Spleen (tissue), 11 donors: Measurements from ENCODE around the gene CHCHD3. TPM values are rescaled to one million over a fixed set of nuclear protein-coding genes. Genes with fewer than 3 reads are reported as not detected.

Experiments
- DNase-seq: peaks from one replicate; pipeline ENCODE4 v3.0.0-alpha.2; 2020
- H3K27ac ChIP-seq, 8 donors: fragments of 200-600 bp; sonication (generic) in 7 of 8; 1 replicate in 4 of 8; 2 replicates in 4 of 8; pipeline versions ENCODE4 v1.5.0 to v1.8.0; 2016 to 2021; ENCODE audit warnings: inconsistent platforms in 4 of 8, mild to moderate bottlenecking in 4 of 8, moderate library complexity in 1 of 8
- H3K27me3 ChIP-seq, 7 donors: fragments of 200-600 bp; sonication (generic) in 6 of 7; replicated peaks in 1 of 7; 1 replicate in 4 of 7; 2 replicates in 3 of 7; pipeline versions ENCODE4 v1.5.0 to v1.8.0; 2016 to 2021; ENCODE audit warnings: inconsistent platforms in 3 of 7, mild to moderate bottlenecking in 1 of 7
- H3K36me3 ChIP-seq, 6 donors: fragments of 200-600 bp; sonication (generic) in 5 of 6; 1 replicate in 4 of 6; 2 replicates in 2 of 6; pipeline versions ENCODE4 v1.5.0 to v1.8.0; 2016 to 2021; ENCODE audit warnings: inconsistent platforms in 2 of 6
- H3K4me1 ChIP-seq, 6 donors: fragments of 200-600 bp; sonication (generic) in 5 of 6; 1 replicate in 3 of 6; 2 replicates in 3 of 6; pipeline versions ENCODE4 v1.5.0 to v1.8.0; 2016 to 2021; ENCODE audit warnings: inconsistent platforms in 3 of 6
- H3K4me3 ChIP-seq, 8 donors: fragments of 200-600 bp; sonication (generic) in 7 of 8; 1 replicate in 4 of 8; 2 replicates in 4 of 8; pipeline versions ENCODE4 v1.5.0 to v1.8.0; 2016 to 2021; ENCODE audit warnings: inconsistent platforms in 4 of 8, mild to moderate bottlenecking in 4 of 8, moderate library complexity in 2 of 8
- H3K9me3 ChIP-seq, 8 donors: fragments of 200-600 bp; sonication (generic) in 7 of 8; 1 replicate in 4 of 8; 2 replicates in 4 of 8; pipeline versions ENCODE4 v1.5.0 to v1.8.0; 2016 to 2021; ENCODE audit warnings: inconsistent platforms in 4 of 8
- POLR2A ChIP-seq, 3 donors: fragments of 450-650 bp; IDR thresholded peaks; one replicate each; pipeline ENCODE4 v1.5.1; 2017; ENCODE audit warnings: antibody characterized with exemption in 3 of 3, mild to moderate bottlenecking in 1 of 3
- POLR2AphosphoS5 ChIP-seq, 3 donors: sonication (generic); formaldehyde crosslinking; IDR thresholded peaks; one replicate each; pipeline ENCODE4 v1.5.1; 2017; ENCODE audit warnings: antibody characterized with exemption in 3 of 3
- WGBS, 5 donors: extraction: QIAGEN DNeasy Blood & Tissue Kit in 3 of 5; methylation state at CpG; one replicate each; pipeline versions ENCODE4 v1.1.5 to v1.1.7; 2013 to 2018; 5-methylcytosine and 5-hydroxymethylcytosine counted together
- intact Hi-C: fragments of 100-400 bp; cut with DNase I; formaldehyde crosslinking; loops from one replicate; pipeline ENCODE4 v1.15.0; 2023; ENCODE audit warnings: low total_unique reads
- polyA plus RNA-seq, 3 donors: library from polyadenylated mRNA; stranded (reverse); fragments of 200-250 nt; gene quantifications; one replicate each; pipeline ENCODE4 v1.2.1, GENCODE V29; 2013
- total RNA-seq, 7 donors: library from RNA; depleted of rRNA in 3 of 7; stranded (reverse); fragments of >200 nt in 3 of 7; fragmentation: NEBNext Ultra II Directional in 4 of 7; extraction: Animal tissue kit (Norgen Biotek cat#: 25700) in 4 of 7; gene quantifications; one replicate each; pipeline versions ENCODE4 v1.1.0 to v1.2.1, GENCODE V29; 2016 to 2021
- TF ChIP-seq, protein P1 (sequence below), 11 experiments: fragments of 200-600 bp in 7 of 11; fragments of 450-650 bp in 4 of 11; sonication (generic) in 4 of 11; IDR thresholded peaks in 8 of 11; conservative IDR thresholded peaks in 3 of 11; 1 replicate in 7 of 11; 2 replicates in 4 of 11; pipeline versions ENCODE4 v1.4.0 to v1.8.0; 2016 to 2021; ENCODE audit warnings: antibody characterized with exemption in 11 of 11, inconsistent platforms in 4 of 11, mild to moderate bottlenecking in 1 of 11
- donor health status: healthy with polysubstance abuse.
- donor health status: DM: no; HTN: no; CAD: no; lungs with moderate emphysema.
- donor health status: DM: no; HTN: no; CAD: no.
- donor health status: Bipolar disorder and iron deficiency.
- donor health status: healthy.
- donor health status: DM: no; HTN: no; CAD: no.
- donor health status: DM: yes; HTN: yes; CAD: no.

CHCHD3 gene
- total and polyA plus RNA-seq, 10 donors = 18.6 to 60.3 (median 38.8) TPM

DNA sequence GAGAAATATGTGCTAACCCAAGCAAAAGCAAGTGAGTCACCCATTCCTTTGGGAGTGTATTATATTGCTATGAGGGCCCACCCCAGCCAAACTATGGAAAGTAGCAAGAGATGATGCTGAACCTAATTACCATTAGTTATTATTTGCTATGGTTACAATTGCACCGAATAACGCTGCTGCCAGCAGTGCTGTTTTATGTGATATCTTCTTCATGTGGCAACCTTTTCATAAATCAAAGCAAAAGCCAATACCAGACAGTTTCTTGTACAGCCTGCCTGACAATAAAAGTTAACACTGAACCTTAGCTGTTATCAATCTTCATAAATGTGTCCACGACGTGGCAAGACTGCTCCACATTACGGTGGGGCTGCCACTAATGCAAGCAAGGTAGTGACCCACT, 263.9 kb downstream of the CHCHD3 start:
- H3K27ac ChIP-seq = no peak overlapping the region
- H3K4me1 ChIP-seq = no peaks in the 10 kb centered on the region
- TF ChIP-seq POLR2A (IDR thresholded peaks at IDR 0.05) (no peak), POLR2AphosphoS5 (IDR thresholded peaks at IDR 0.05) (no peak)
- TF ChIP-seq, protein P1, sequence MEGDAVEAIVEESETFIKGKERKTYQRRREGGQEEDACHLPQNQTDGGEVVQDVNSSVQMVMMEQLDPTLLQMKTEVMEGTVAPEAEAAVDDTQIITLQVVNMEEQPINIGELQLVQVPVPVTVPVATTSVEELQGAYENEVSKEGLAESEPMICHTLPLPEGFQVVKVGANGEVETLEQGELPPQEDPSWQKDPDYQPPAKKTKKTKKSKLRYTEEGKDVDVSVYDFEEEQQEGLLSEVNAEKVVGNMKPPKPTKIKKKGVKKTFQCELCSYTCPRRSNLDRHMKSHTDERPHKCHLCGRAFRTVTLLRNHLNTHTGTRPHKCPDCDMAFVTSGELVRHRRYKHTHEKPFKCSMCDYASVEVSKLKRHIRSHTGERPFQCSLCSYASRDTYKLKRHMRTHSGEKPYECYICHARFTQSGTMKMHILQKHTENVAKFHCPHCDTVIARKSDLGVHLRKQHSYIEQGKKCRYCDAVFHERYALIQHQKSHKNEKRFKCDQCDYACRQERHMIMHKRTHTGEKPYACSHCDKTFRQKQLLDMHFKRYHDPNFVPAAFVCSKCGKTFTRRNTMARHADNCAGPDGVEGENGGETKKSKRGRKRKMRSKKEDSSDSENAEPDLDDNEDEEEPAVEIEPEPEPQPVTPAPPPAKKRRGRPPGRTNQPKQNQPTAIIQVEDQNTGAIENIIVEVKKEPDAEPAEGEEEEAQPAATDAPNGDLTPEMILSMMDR (IDR thresholded peaks at IDR 0.05 in 8 of 11, conservative IDR thresholded peaks at IDR 0.05 in 3 of 11) = no peak
- no peak for DNase-seq
- no peak overlapping the region for H3K4me3 ChIP-seq
- intact Hi-C loops = no loop called here
- peaks cover 0 to 4% (median 0%) of the 10 kb centered on the region in 6 donors for H3K36me3 ChIP-seq
- no peaks in the 10 kb centered on the region for H3K27me3 ChIP-seq
- WGBS, 5 donors = 91 to 95% (median 93%) methylated on average over 5 of the region's 5 CpGs
- H3K9me3 ChIP-seq = no peaks in the 10 kb centered on the region

DNA sequence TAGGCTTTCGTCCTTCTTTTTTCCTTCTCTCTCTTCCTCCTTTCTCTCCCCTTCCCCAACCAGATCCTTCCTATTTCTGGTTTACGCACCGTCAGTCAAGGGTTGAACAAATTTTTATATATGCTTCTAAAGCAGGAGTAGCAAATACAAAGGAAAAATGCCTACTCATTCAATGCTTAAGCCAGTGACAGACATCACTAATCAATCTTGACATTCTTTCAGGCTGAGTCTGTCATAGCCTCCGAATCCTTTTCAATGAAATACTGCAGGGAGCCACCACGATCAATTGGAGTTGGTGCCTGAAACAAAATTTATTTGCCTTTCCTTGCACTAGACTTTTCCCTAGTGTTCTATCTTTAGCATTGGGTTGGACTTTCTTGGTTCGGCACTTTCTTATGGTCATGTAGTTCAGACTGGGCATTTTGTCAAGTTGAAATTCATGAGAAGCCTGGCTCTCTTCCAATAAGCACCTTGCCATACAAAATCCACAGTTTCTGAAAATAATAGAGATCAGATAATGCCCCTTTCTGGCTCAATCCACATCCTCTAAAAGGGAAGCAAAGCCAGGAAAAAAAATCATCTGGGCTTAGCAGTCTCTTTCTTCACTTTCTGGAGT, 266.1 kb downstream of the CHCHD3 start:
- no peak for DNase-seq
- Histone ChIP-seq H3K36me3 (peaks cover 0 to 12% (median 0%) of the 10 kb centered on the region in 6 donors), H3K27ac (no peak overlapping the region), H3K4me3 (no peak overlapping the region), H3K4me1 (no peaks in the 10 kb centered on the region), H3K9me3 (no peaks in the 10 kb centered on the region), H3K27me3 (no peaks in the 10 kb centered on the region)
- TF ChIP-seq POLR2AphosphoS5 (IDR thresholded peaks at IDR 0.05) = no peak
- TF ChIP-seq, protein P1 (IDR thresholded peaks at IDR 0.05 in 8 of 11, conservative IDR thresholded peaks at IDR 0.05 in 3 of 11) = no peak
- no peak for TF ChIP-seq POLR2A (IDR thresholded peaks at IDR 0.05)
- intact Hi-C loops = no loop called here
- 85 to 91% (median 86%) methylated on average over 6 of the region's 6 CpGs for WGBS, 5 donors

DNA sequence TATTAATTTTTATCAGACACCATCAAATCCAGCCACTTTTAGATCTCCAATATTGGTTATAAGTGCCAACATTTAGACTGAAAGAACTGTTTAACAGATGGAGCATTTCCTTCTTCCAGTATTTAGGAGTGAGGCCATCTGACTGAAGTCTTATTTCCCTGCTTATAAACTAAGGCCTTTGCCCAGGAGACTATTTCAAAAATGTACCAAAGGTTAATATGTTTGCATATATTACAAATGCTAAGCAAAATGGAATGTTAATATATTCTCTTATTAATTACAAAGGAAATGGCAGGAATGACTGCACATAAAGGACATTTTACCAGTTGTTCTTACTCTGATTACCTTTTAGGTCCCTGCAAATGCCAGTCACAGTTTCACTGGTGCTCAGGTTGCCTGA, 266.8 kb downstream of the CHCHD3 start:
- Histone ChIP-seq H3K4me1 (no peaks in the 10 kb centered on the region), H3K27ac (no peak overlapping the region), H3K27me3 (no peaks in the 10 kb centered on the region), H3K36me3 (peaks cover 0 to 12% (median 0%) of the 10 kb centered on the region in 6 donors), H3K4me3 (no peak overlapping the region), H3K9me3 (no peaks in the 10 kb centered on the region)
- DNase-seq = no peak
- intact Hi-C loops = no loop called here
- TF ChIP-seq, protein P1 (IDR thresholded peaks at IDR 0.05 in 8 of 11, conservative IDR thresholded peaks at IDR 0.05 in 3 of 11) = no peak
- no peak for TF ChIP-seq POLR2AphosphoS5 (IDR thresholded peaks at IDR 0.05)
- TF ChIP-seq POLR2A (IDR thresholded peaks at IDR 0.05) = no peak

DNA sequence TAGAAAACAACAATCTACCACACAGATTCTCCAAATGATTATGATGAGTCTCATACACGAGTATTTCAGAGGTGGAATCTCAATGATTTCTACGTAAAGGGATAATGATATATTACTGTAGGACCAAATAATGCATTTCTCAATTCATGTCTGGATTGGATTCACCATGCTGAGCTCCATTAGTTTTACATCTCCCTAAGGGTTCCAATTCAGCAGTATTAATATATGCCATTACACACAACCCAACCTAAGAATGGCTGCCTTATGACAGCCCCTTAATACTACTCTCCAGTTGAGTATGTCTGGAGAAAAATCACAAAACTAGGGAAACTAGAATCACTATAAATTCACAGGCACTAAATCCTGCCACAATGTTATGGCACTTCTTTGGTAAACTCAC, 271.3 kb downstream of the CHCHD3 start:
- WGBS, 5 donors = 96 to 99% (median 97%) methylated on average over 2 of the region's 2 CpGs
- peaks cover 0 to 12% (median 0%) of the 10 kb centered on the region in 6 donors for H3K36me3 ChIP-seq
- no peak overlapping the region for H3K27ac ChIP-seq
- intact Hi-C loops = no loop called here
- peaks cover 0 to 12% (median 3%) of the 10 kb centered on the region in 6 donors for H3K4me1 ChIP-seq
- H3K9me3 ChIP-seq = no peaks in the 10 kb centered on the region
- TF ChIP-seq, protein P1 (IDR thresholded peaks at IDR 0.05 in 8 of 11, conservative IDR thresholded peaks at IDR 0.05 in 3 of 11) = no peak
- TF ChIP-seq POLR2AphosphoS5 (IDR thresholded peaks at IDR 0.05) = no peak
- no peak for TF ChIP-seq POLR2A (IDR thresholded peaks at IDR 0.05)
- H3K27me3 ChIP-seq = no peaks in the 10 kb centered on the region
- no peak overlapping the region for H3K4me3 ChIP-seq
- no peak for DNase-seq
